Measurements from ENCODE around the gene NIPAL1.
A peak's percentile ranks its signal among the peaks of the same experiment; 100 is the strongest.

NIPAL1 gene

GRCh38 chr4:48049483-48049882, 32.9 kb downstream of the NIPAL1 start:
- TF ChIP-seq CTCF (IDR thresholded peaks at IDR 0.05; ENCODE audit: insufficient read depth, low read depth, low read length, missing control alignments), result no peak
- DNase-seq (ENCODE audit: low read depth), result no peak
- no peak overlapping the region for H3K4me3 ChIP-seq (ENCODE audit: low read depth, low read length)

GRCh38 chr4:48051078-48051477, 34.5 kb downstream of the NIPAL1 start:
- DNase-seq (ENCODE audit: low read depth), result no peak
- TF ChIP-seq CTCF (IDR thresholded peaks at IDR 0.05; ENCODE audit: insufficient read depth, low read depth, low read length, missing control alignments), result no peak
- H3K4me3 ChIP-seq (ENCODE audit: low read depth, low read length), result no peak overlapping the region

- TF ChIP-seq CTCF (IDR thresholded peaks at IDR 0.05; ENCODE audit: insufficient read depth, low read depth, low read length, missing control alignments), result no peak
- no peak for DNase-seq (ENCODE audit: low read depth)
- H3K4me3 ChIP-seq (ENCODE audit: low read depth, low read length), result no peak overlapping the region
Measured at GRCh38 chr4:48058617-48059530, 42.3 kb downstream of the NIPAL1 start.

DNA sequence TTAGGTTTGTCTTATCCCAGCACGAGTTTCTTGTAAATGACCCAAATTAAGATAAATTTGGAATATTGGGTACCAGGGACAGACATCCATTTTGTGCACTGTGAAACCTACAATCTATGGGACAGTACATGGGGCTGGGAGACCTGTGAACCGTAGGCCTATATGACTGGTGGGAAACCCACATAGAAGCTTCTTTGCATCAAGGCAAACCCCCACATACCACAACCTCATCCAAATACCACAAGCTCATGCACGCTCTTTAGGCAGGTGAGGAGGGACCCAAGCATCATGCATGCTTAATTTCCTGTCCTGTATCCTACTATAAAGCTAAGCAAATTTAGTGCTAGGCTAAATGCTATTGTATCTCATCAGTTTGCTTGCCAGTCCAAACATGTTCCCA, 47.8 kb downstream of the NIPAL1 start:
- no peak overlapping the region for H3K4me3 ChIP-seq (ENCODE audit: low read depth, low read length)
- peak; percentile 55 for DNase-seq (ENCODE audit: low read depth)
- TF ChIP-seq CTCF (IDR thresholded peaks at IDR 0.05; ENCODE audit: insufficient read depth, low read depth, low read length, missing control alignments), result no peak

DNA sequence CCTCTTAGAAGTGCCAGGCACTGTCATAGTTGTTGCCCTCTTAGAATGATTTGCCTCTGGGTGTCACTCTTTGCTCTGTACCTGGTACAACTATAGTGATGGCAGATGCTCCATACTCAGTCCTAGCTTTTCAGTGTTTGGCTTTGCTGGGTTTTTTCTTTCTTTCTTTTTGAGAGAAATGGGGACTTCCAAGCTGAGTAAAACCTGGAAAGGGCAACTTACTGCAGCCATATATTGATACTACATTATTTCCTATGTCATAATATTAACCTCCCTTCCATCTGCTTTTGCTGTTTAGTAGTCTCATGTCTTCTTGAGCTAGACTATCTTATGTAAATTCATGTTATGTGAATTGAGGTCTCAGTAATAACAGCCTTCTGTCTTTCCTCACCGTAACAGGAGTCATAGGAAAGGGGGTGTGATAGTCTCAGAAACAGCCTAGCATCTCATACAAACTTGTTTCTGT, 49.0 kb downstream of the NIPAL1 start:
- no peak for TF ChIP-seq CTCF (IDR thresholded peaks at IDR 0.05; ENCODE audit: insufficient read depth, low read depth, low read length, missing control alignments)
- peak; percentile 62 for DNase-seq (ENCODE audit: low read depth)
- no peak overlapping the region for H3K4me3 ChIP-seq (ENCODE audit: low read depth, low read length)

GRCh38 chr4:48067536-48067935, 51.0 kb downstream of the NIPAL1 start:
- no peak for DNase-seq (ENCODE audit: low read depth)
- no peak overlapping the region for H3K4me3 ChIP-seq (ENCODE audit: low read depth, low read length)
- TF ChIP-seq CTCF (IDR thresholded peaks at IDR 0.05; ENCODE audit: insufficient read depth, low read depth, low read length, missing control alignments), result no peak

Data from GM12865 (cell line).